Inferior parietal cortex (tissue), 1 donor: Measurements from ENCODE around the gene BIK.
"Not testable (repeated sequence)": the region's sequence is repeated elsewhere in the genome, so short reads cannot be mapped to it uniquely, and the experiment has no call there.

Experiments
- DNase-seq: peaks from one replicate; pipeline ENCODE4 v3.0.0-alpha.2; 2016; ENCODE audit errors: extremely low spot score

Gene BIK

GRCh38 chr22:43104950-43105349 is 5.6 kb upstream of the BIK start:
- not testable (repeated sequence) for DNase-seq

- DNase-seq: no peak
These were observed 4.2 kb upstream of the BIK start for GRCh38 chr22:43106302-43106701.

GRCh38 chr22:43109511-43109910 is 1.0 kb upstream of the BIK start:
- no peak for DNase-seq

- DNase-seq: no peak
These were observed 568 bp upstream of the BIK start for GRCh38 chr22:43109921-43110443.

- DNase-seq: no peak
These were observed 525 bp downstream of the BIK start for GRCh38 chr22:43110927-43111623.

- DNase-seq: no peak
These were observed 3.1 kb downstream of the BIK start for GRCh38 chr22:43113526-43114251.

- DNase-seq: no peak
These were observed 4.4 kb downstream of the BIK start for GRCh38 chr22:43114958-43115357.

GRCh38 chr22:43116932-43117331 is 6.4 kb downstream of the BIK start:
- no peak for DNase-seq

- DNase-seq: no peak
These were observed 7.7 kb downstream of the BIK start for GRCh38 chr22:43118024-43118849.

GRCh38 chr22:43118953-43119458 is 8.5 kb downstream of the BIK start:
- DNase-seq: no peak

GRCh38 chr22:43126501-43127165 is 16.1 kb downstream of the BIK start:
- DNase-seq: no peak

- DNase-seq: no peak
These were observed 16.8 kb downstream of the BIK start for GRCh38 chr22:43127166-43127908.

- DNase-seq: no peak
These were observed 17.6 kb downstream of the BIK start for GRCh38 chr22:43128116-43128515.

GRCh38 chr22:43128928-43129424 is 18.4 kb downstream of the BIK start:
- no peak for DNase-seq

- no peak for DNase-seq
These were observed 19.2 kb downstream of the BIK start for GRCh38 chr22:43129426-43130425.

- no peak for DNase-seq
These were observed 21.4 kb downstream of the BIK start for GRCh38 chr22:43131773-43132501.

GRCh38 chr22:43133401-43133800 is 22.9 kb downstream of the BIK start:
- DNase-seq: no peak

- DNase-seq: no peak
These were observed 24.0 kb downstream of the BIK start for GRCh38 chr22:43134553-43134952.

GRCh38 chr22:43135565-43135964 is 25.0 kb downstream of the BIK start:
- DNase-seq: no peak
